K562 (cell line): Measurements from ENCODE around the gene AARS1. TPM values are rescaled to one million over a fixed set of nuclear protein-coding genes. Genes with fewer than 3 reads are reported as not detected.

Source experiments
- ATAC-seq: fragments of 200-7000 bp; cut with Tn5 transposase; 3 replicates; pipeline ENCODE4 v1.9.1; 2020; ENCODE audit warnings: moderate library complexity
- BruUV-seq: library from RNA; stranded (reverse); fragments of 400-500 nt; replicated peaks from 2 replicates; lab custom pipeline; 2021; lab: Mats Ljungman, UMichigan
- CTCF ChIA-PET: fragments of 300-600 bp; formaldehyde crosslinking; extraction: SDS; loops from one replicate; lab custom pipeline; 2021; ENCODE audit warnings: low intra/inter-chr PET ratio; lab: Yijun Ruan, JAX
- POLR2A ChIA-PET: fragments of 300-600, 350-650 bp; sonication (Branson Sonifier 250); formaldehyde crosslinking; extraction: SDS; loops from one replicate; lab custom pipeline; 2021; ENCODE audit warnings: antibody characterized with exemption, inconsistent platforms; lab: Yijun Ruan, JAX
- DNase-seq, 4 experiments: peaks; one replicate each; pipeline versions ENCODE4 v3.0.0 to v3.0.0-alpha.2; 2011 to 2018; ENCODE audit warnings: low spot score in 3 of 4, mixed read lengths in 3 of 4; ENCODE audit errors: extremely low read depth in 1 of 4
- FAIRE-seq: peaks from 2 replicates; lab custom pipeline; 2011; peaks lifted over from hg19 to GRCh38; lab: Jason Lieb, UNC
- H2AFZ ChIP-seq: 2 replicates; pipeline ENCODE4 v1.6.0; 2011; ENCODE audit warnings: low read depth, low read length, control low read depth, inconsistent platforms
- H3K27ac ChIP-seq: fragments of 200-600 bp; 3 replicates; pipeline ENCODE4 v1.8.0; 2011; ENCODE audit warnings: low read depth, mild to moderate bottlenecking, control low read depth, inconsistent platforms, low read length, moderate library complexity, mixed read lengths; ENCODE audit errors: extremely low read depth
- H3K27me3 ChIP-seq, 2 experiments: fragments of 300-600 bp in 1 of 2; 2 replicates in 1 of 2; 3 replicates in 1 of 2; pipeline versions ENCODE4 v1.6.0 to v1.8.0; 2011; ENCODE audit warnings: inconsistent platforms in 2 of 2, low read length in 2 of 2, mild to moderate bottlenecking in 1 of 2, mixed read lengths in 1 of 2, moderate library complexity in 1 of 2; ENCODE audit not compliant: control insufficient read depth in 2 of 2, insufficient read depth in 2 of 2
- H3K36me3 ChIP-seq: fragments of 300-600 bp; 3 replicates; pipeline ENCODE4 v1.8.0; 2011; ENCODE audit warnings: mild to moderate bottlenecking, low read length, inconsistent platforms; ENCODE audit not compliant: control insufficient read depth, insufficient read depth
- H3K4me1 ChIP-seq, 2 experiments: fragments of 200-600 bp in 1 of 2; replicated peaks in 1 of 2; 2 replicates in 1 of 2; 3 replicates in 1 of 2; pipeline versions ENCODE4 v1.5.1 to v1.8.0; 2011; ENCODE audit warnings: inconsistent platforms in 2 of 2, low read length in 2 of 2, mild to moderate bottlenecking in 1 of 2, mixed read lengths in 1 of 2, moderate library complexity in 1 of 2; ENCODE audit not compliant: control insufficient read depth in 2 of 2, insufficient read depth in 2 of 2
- H3K4me2 ChIP-seq: 2 replicates; pipeline ENCODE4 v1.6.1; 2011; ENCODE audit warnings: low read length, control low read depth, inconsistent platforms, mixed read lengths; ENCODE audit not compliant: insufficient read depth
- H3K4me3 ChIP-seq: fragments of 200-600 bp; sonication (generic), shearing (Covaris generic); 2 replicates; pipeline ENCODE4 v1.5.1; 2016; ENCODE audit warnings: control low read depth, inconsistent platforms
- H3K79me2 ChIP-seq: fragments of 200-600 bp; 3 replicates; pipeline ENCODE4 v1.8.0; 2011; ENCODE audit warnings: low read length, inconsistent platforms; ENCODE audit not compliant: control insufficient read depth, insufficient read depth
- H3K9ac ChIP-seq, 2 experiments: 2 replicates each; pipeline versions ENCODE4 v1.6.0 to v1.6.1; 2011; ENCODE audit warnings: low read depth in 2 of 2, low read length in 2 of 2, control low read depth in 1 of 2, inconsistent platforms in 1 of 2, mild to moderate bottlenecking in 1 of 2, mixed read lengths in 1 of 2; ENCODE audit not compliant: insufficient read depth in 1 of 2
- H3K9me1 ChIP-seq: one replicate; pipeline ENCODE4 v1.6.0; 2011; ENCODE audit warnings: inconsistent platforms, mild to moderate bottlenecking, low read length, moderate library complexity; ENCODE audit not compliant: control insufficient read depth, insufficient read depth
- H3K9me3 ChIP-seq: replicated peaks from 2 replicates; pipeline ENCODE4 v1.5.1; 2011; ENCODE audit warnings: low read depth, low read length, inconsistent platforms; ENCODE audit not compliant: control insufficient read depth, insufficient read depth
- H4K20me1 ChIP-seq: replicated peaks from 2 replicates; pipeline ENCODE4 v1.6.1; 2011; ENCODE audit warnings: low read length, inconsistent platforms, mixed read lengths; ENCODE audit not compliant: control insufficient read depth, insufficient read depth
- ATF2 ChIP-seq: sonication (generic); formaldehyde crosslinking; IDR thresholded peaks from 2 replicates; pipeline ENCODE4 v1.8.1; 2022; ENCODE audit warnings: missing genetic modification reagents
- CBX5 ChIP-seq: IDR thresholded peaks from 2 replicates; pipeline ENCODE4 v1.6.1; 2014; ENCODE audit warnings: low read depth, borderline replicate concordance
- CREB1 ChIP-seq, 2 experiments: sonication (generic) in 1 of 2; formaldehyde crosslinking in 1 of 2; IDR thresholded peaks; 2 replicates each; pipeline versions ENCODE4 v1.6.1 to v1.8.0; 2012 to 2022; ENCODE audit warnings: inconsistent platforms in 1 of 2, mild to moderate bottlenecking in 1 of 2, missing genetic modification reagents in 1 of 2, moderate library complexity in 1 of 2
- MCM2 ChIP-seq: fragments of 450-650 bp; IDR thresholded peaks from 2 replicates; pipeline ENCODE4 v1.6.1; 2017; ENCODE audit warnings: low read depth, mild to moderate bottlenecking
- SUPT5H ChIP-seq: fragments of 450-650 bp; IDR thresholded peaks from 2 replicates; pipeline ENCODE4 v1.6.1; 2016
- ZNF133 ChIP-seq: fragments of 250-450 bp; sonication (Bioruptor Pico); IDR thresholded peaks from 2 replicates; pipeline ENCODE4 v1.4.0; 2020; ENCODE audit warnings: mild to moderate bottlenecking
- ZNF584 ChIP-seq: fragments of 200-800 bp; sonication (Bioruptor generic); IDR thresholded peaks from 2 replicates; pipeline ENCODE4 v1.6.1; 2016; ENCODE audit warnings: low read depth, mild to moderate bottlenecking, missing genetic modification characterization, missing compliant biosample characterization
- WGBS: fragments of 100-300 bp; shearing (Covaris generic); methylation state at CpG from one replicate; pipeline ENCODE4 v1.1.6; 2016; ENCODE audit warnings: low coverage, mixed read lengths; ENCODE audit not compliant: insufficient coverage; ENCODE audit errors: missing lambda C conversion rate; 5-methylcytosine and 5-hydroxymethylcytosine counted together
- in situ Hi-C: fragments of 300-500 bp; cut with MboI; formaldehyde crosslinking; loops from 4 replicates; pipeline ENCODE4 v1.15.0; 2018; ENCODE audit warnings: inconsistent platforms, mixed read lengths
- intact Hi-C: fragments of 100-400 bp; cut with micrococcal nuclease; formaldehyde crosslinking; loops from 2 replicates; pipeline ENCODE4 v1.14.2; 2022
- polyA plus RNA-seq, 8 experiments: library from polyadenylated mRNA; depleted of rRNA in 4 of 8; stranded (reverse) in 5 of 8; unstranded in 3 of 8; fragments of >200 nt; fragmentation: Nextera tagmentation in 2 of 8; fragmentation: Illumina TruSeq in 1 of 8; extraction: Ambion mirVana in 2 of 8; extraction: Trizol in 1 of 8; gene quantifications; 2 replicates each; pipeline versions ENCODE4 v1.2.1 to v1.2.3, GENCODE V29; 2011 to 2014; ENCODE audit warnings: inconsistent platforms in 1 of 8, missing spikeins in 1 of 8
- total RNA-seq, 7 experiments: library from RNA; depleted of rRNA in 6 of 7; stranded (reverse); fragments of >200 nt in 6 of 7; fragmentation: Illumina TruSeq in 2 of 7; extraction: Trizol in 2 of 7; gene quantifications; 2 replicates each; pipeline versions ENCODE4 v1.2.1 to v1.2.3, GENCODE V29; 2011 to 2021; ENCODE audit warnings: low replicate concordance in 1 of 7

AARS1 gene
- total and polyA plus RNA-seq, 9 of the 15 experiments (the other 6 are each of a cell fraction or from before 2014, with no cell fraction given) = 50.1 to 235 (median 174) TPM

GRCh38 chr16:70306880-70307279 is 17.6 kb upstream of the AARS1 start:
- intact Hi-C loops = no loop called here
- H3K9ac ChIP-seq = no peak overlapping the region
- H3K79me2 ChIP-seq = peaks cover 13% of the 10 kb centered on the region; the same call in 2 of the 3 replicates
- no peaks in the 10 kb centered on the region for H3K9me3 ChIP-seq
- TF ChIP-seq CBX5 (no peak), CREB1 (IDR thresholded peaks at IDR 0.05) (no peak), CREB1 (CRISPR knock-in tag; IDR thresholded peaks at IDR 0.05) (no peak), ATF2 (no peak), SUPT5H (no peak), ZNF584 (no peak), MCM2 (no peak), ZNF133 (CRISPR knock-in tag) (no peak)
- in situ Hi-C loops = no loop called here
- WGBS = 70% methylated on average over 2 of the region's 2 CpGs
- no peak for DNase-seq
- H3K36me3 ChIP-seq = no peaks in the 10 kb centered on the region
- H2AFZ ChIP-seq = no peak overlapping the region
- H3K27ac ChIP-seq = no peak overlapping the region
- no peaks in the 10 kb centered on the region for H3K9me1 ChIP-seq
- ChIA-PET POLR2A (interaction anchor here (0.6 to 2.7 kb wide), 3 partner anchors 19 to 40 kb away, joined by 3 to 13 read pairs (median 3); partner anchors contain the start of genes AARS1 and DDX19A), CTCF (no interaction called here)
- H3K27me3 ChIP-seq = no peaks in the 10 kb centered on the region
- H3K4me1 ChIP-seq = no peaks in the 10 kb centered on the region
- no peaks in the 10 kb centered on the region for H4K20me1 ChIP-seq
- no peak overlapping the region for H3K4me3 ChIP-seq
- no peak for FAIRE-seq
- ATAC-seq = no peak
- H3K4me2 ChIP-seq = no peak overlapping the region
- no TSS peak for BruUV-seq
